Measurements from ENCODE around the gene GSTM5. TPM values are rescaled to one million over a fixed set of nuclear protein-coding genes. Genes with fewer than 3 reads are reported as not detected.
A peak's percentile ranks its signal among the peaks of the same experiment; 100 is the strongest.

The GSTM5 gene
- total RNA-seq, 1 donor from 2014 or later, result 2.4 TPM

- intact Hi-C loops (cut with micrococcal nuclease), result no loop called here
- Histone ChIP-seq H3K9me3 (replicated peaks) (peaks cover under 1% of the 10 kb centered on the region), H3K4me3 (no peak overlapping the region), H3K4me1 (peaks cover 4% of the 10 kb centered on the region), H3K27me3 (ENCODE audit: low read depth) (peaks cover 9% of the 10 kb centered on the region), H3K36me3 (no peaks in the 10 kb centered on the region), H3K27ac (replicated peaks) (no peak overlapping the region)
- TF ChIP-seq CTCF (IDR thresholded peaks at IDR 0.05; ENCODE audit: borderline replicate concordance), result no peak
- no peak for DNase-seq
Observed at GRCh38 chr1:109714661-109715372, 2.8 kb downstream of the GSTM5 start.

GRCh38 chr1:109716121-109716520 lies 4.1 kb downstream of the GSTM5 start:
- no peak for DNase-seq
- intact Hi-C loops (cut with micrococcal nuclease), result no loop called here

DNA sequence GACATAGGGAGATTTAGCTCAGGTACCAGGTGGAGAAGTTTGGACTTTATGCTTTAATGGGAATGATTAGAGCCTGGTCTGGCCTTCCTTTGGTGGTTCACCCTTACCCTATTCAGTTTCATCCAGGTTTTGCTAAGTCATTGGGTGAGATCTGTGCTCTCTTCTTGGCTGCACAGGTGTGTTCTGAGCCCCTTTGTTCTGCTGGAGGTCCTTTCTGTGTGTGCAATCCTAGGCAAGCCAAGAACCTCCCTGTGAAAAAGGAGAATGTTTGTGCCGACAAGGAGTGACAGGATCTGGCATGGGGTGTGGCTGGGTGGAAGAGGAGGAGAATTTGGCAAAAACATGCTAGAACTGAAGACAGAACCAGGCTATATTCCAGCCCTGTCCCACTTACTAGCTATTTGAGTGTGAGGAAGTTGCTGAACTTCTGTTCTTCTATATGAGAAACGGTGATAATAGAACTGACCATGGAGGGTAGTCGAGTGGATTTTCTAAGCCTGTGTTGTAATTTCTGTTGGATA lies 4.6 kb downstream of the GSTM5 start:
- Histone ChIP-seq H3K4me3 (no peak overlapping the region), H3K36me3 (no peaks in the 10 kb centered on the region), H3K27ac (replicated peaks) (peak overlapping the region; percentile 32), H3K9me3 (replicated peaks) (no peaks in the 10 kb centered on the region), H3K27me3 (ENCODE audit: low read depth) (peaks cover 9% of the 10 kb centered on the region), H3K4me1 (peaks cover 4% of the 10 kb centered on the region)
- intact Hi-C loops (cut with micrococcal nuclease), result no loop called here
- no peak for TF ChIP-seq CTCF (IDR thresholded peaks at IDR 0.05; ENCODE audit: borderline replicate concordance)
- no peak for DNase-seq

More at GRCh38 chr1:109716121-109716520, 4.1 kb downstream of the GSTM5 start:
- Histone ChIP-seq H3K27me3 (ENCODE audit: low read depth) (peaks cover 9% of the 10 kb centered on the region), H3K4me1 (peaks cover 4% of the 10 kb centered on the region), H3K36me3 (no peaks in the 10 kb centered on the region), H3K9me3 (replicated peaks) (no peaks in the 10 kb centered on the region), H3K27ac (replicated peaks) (peak overlapping the region; percentile 32), H3K4me3 (no peak overlapping the region)
- TF ChIP-seq CTCF (IDR thresholded peaks at IDR 0.05; ENCODE audit: borderline replicate concordance), result no peak

- H3K9me3 ChIP-seq (replicated peaks), result no peaks in the 10 kb centered on the region
- H3K4me3 ChIP-seq, result no peak overlapping the region
- intact Hi-C loops (cut with micrococcal nuclease), result no loop called here
- DNase-seq, result no peak
- no peak for TF ChIP-seq CTCF (IDR thresholded peaks at IDR 0.05; ENCODE audit: borderline replicate concordance)
- peaks cover under 1% of the 10 kb centered on the region for H3K27me3 ChIP-seq (ENCODE audit: low read depth)
- H3K36me3 ChIP-seq, result no peaks in the 10 kb centered on the region
- H3K27ac ChIP-seq (replicated peaks), result no peak overlapping the region
- H3K4me1 ChIP-seq, result no peaks in the 10 kb centered on the region
Observed at GRCh38 chr1:109717729-109718128, 5.7 kb downstream of the GSTM5 start.

- intact Hi-C loops (cut with micrococcal nuclease), result no loop called here
- Histone ChIP-seq H3K27me3 (ENCODE audit: low read depth) (no peaks in the 10 kb centered on the region), H3K4me1 (no peaks in the 10 kb centered on the region), H3K9me3 (replicated peaks) (no peaks in the 10 kb centered on the region), H3K27ac (replicated peaks) (no peak overlapping the region), H3K36me3 (no peaks in the 10 kb centered on the region), H3K4me3 (no peak overlapping the region)
- peak; percentile 40 for TF ChIP-seq CTCF (IDR thresholded peaks at IDR 0.05; ENCODE audit: borderline replicate concordance)
- no peak for DNase-seq
Observed at GRCh38 chr1:109718495-109718894, 6.4 kb downstream of the GSTM5 start.

Measured in left ventricle myocardium inferior (tissue), 1 donor.